NCI-H1092 treated with DMSO at 0.1 percent for 48 hours (cell line): ENCODE data around the gene RPS6KC1.
"Not testable (repeated sequence)": the region's sequence is repeated elsewhere in the genome, so short reads cannot be mapped to it uniquely, and the experiment has no call there.

ENCODE experiments used
- DNase-seq: peaks from one replicate; lab custom pipeline; 2025; lab: John Stamatoyannopoulos, UW

RPS6KC1 gene

GRCh38 chr1:213281640-213282301 lies 230.7 kb downstream of the RPS6KC1 start:
- no peak for DNase-seq

- no peak for DNase-seq
These were observed 233.6 kb downstream of the RPS6KC1 start for GRCh38 chr1:213284626-213285025.

- no peak for DNase-seq
These were observed 235.2 kb downstream of the RPS6KC1 start for GRCh38 chr1:213286235-213286634.

DNA sequence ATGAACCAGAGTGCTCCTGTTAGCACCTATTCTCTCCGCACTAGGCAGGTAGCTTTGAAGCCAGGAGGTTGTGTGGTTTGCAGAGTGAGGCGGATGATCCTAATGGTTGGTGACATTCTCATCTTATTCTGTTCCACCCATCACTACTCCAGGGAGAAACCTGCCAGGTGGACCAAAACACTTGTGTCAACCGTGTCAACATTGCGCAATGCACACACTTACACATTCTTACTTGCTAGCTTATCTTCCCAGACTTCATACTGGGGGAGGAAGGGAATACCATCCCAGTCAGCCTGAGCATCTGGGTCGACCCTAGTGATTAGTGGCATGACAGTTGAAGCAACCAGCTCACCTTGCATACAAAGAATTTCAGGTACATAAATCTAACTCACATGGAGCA lies 236.9 kb downstream of the RPS6KC1 start:
- DNase-seq: no peak

DNA sequence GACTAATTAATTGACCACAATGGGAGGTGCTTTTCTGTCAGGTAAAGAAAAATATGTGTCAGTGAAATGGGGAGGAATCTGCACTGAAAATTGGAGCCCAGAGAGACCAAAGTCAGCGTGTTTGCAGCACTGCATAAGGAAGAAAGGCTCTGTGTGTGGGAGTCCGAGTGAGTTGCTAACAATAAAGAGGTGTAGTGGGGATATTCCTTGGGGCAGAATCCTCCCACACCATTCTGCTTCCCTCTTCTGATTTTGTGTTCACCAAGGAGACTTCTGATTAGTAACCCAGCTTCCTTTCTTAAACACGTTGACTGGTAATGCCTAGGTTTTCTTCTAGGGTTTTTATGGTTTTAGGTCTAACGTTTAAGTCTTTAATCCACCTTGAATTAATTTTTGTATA lies 240.5 kb downstream of the RPS6KC1 start:
- DNase-seq: no peak

- no peak for DNase-seq
These were observed 241.6 kb downstream of the RPS6KC1 start for GRCh38 chr1:213292614-213293013.

- DNase-seq: no peak
These were observed 244.8 kb downstream of the RPS6KC1 start for GRCh38 chr1:213295860-213296259.

DNA sequence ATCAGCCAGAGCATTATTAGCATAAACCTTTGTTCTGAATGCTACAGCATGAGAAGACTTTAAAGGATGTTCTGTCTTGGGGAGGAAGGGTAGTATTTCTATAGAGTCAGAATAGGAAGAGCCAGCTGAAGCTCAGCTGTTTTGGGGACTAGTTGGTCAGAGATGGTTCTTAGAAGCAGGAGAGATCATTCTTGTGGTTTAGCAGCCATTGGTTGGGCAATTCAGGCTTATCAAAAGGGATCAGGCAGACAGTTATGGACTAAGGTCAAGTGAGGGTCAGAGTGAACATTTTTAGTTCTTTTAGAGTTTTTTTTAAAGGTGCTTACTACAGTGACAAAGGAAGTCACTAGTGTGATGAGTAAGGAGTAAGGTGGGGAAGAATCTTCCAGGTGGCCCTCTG lies 245.5 kb downstream of the RPS6KC1 start:
- no peak for DNase-seq

- no peak for DNase-seq
These were observed 246.0 kb downstream of the RPS6KC1 start for GRCh38 chr1:213297021-213297420.

DNA sequence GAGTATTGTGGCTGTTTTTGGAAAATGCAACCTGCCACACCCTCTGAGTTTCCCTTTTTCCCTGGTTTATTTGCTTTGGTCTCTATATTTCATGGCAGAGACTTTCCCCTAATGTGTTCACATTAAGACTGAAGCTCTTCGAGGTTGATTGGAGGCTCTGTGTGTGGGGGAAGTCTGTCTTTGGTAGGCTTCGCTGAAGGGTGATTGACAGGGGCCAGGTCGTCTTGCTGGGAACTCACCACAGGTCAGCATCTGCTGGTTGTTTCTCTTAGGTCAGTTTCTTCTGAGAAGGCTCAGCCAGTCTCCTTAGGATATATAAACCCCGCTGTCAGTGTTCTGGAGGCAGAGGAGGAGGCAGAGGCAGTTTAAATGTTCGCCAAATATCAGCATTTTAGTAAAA lies 249.4 kb downstream of the RPS6KC1 start:
- no peak for DNase-seq

GRCh38 chr1:213301524-213301923 lies 250.5 kb downstream of the RPS6KC1 start:
- DNase-seq: not testable (repeated sequence)

- no peak for DNase-seq
These were observed 252.2 kb downstream of the RPS6KC1 start for GRCh38 chr1:213303286-213303685.

- no peak for DNase-seq
These were observed 264.5 kb downstream of the RPS6KC1 start for GRCh38 chr1:213315571-213315970.

DNA sequence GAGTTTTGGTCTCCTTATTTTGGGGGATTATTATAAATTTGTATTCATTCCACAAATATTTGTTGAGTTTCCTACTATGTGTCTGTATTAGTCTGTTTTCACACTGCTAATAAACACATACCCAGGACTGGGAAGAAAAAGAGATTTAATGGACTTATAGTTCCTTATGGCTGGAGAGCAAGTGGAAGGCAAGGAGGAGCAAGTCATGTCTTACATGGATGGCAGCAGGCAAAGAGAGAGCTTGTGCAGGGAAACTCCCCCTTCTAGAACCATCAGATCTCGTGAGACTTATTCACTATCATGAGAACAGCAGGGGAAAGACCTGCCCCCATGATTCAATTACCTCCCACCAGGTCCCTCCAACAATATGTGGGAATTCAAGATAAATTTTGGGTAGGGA lies 267.4 kb downstream of the RPS6KC1 start:
- not testable (repeated sequence) for DNase-seq

DNA sequence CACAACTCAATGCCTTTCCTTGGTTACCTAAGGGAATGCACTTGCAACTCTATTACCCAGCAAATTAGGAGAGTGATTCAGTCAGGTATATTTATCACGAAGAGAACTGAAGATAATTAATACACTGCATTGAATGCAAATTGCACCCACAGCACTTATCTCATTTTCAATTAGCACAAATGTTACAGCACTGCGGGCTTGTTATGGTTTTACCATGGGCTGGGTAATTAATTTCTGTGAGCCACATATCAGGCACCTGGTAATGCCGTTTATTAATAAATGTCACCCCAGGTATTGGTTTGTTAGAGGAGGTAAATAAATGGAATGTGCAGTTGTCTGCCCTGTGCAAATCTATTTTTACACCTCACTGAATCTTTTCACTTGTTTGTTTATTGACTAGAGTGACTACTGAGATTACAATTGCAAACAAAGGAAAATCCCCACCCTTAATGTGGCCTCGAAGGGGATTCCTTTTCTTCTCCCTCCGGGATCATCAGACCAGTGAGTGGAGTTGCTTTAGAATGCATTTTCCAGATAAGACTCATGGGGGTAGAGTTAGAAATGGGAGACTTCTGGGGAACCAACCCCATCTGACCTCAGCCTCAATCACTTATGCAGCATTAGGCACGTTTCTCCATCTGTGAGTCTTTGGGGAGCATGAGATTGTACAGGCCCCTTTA lies 269.3 kb downstream of the RPS6KC1 start:
- no peak for DNase-seq
